ENCODE measurements around the gene CIDEB.

CIDEB gene

DNA sequence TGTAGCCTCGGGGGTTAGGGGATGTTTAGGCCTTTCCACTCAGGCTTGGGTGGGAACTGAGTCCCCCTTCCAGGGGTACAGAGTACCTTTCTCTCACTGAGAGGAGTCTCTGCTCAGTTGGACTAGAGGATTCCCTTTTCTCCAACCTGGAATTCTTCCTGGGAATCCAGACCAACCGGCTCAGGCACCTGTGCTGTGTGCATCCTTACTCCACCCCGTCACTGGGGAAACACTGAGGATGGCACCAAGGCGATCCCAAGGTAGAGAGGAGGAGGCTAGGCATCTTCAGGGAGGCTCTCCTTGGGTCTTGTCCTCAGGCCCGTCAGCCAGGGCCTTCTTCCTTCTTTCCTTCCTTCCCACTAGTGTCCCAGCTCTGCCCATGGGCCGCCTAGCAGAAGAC is 43.9 kb downstream of the CIDEB start:
- ATAC-seq (ENCODE audit: insufficient read depth, low read depth) (no peak), DNase-seq (no peak)
- Histone ChIP-seq H3K27me3 (ENCODE audit: insufficient read depth, low read length, poor library complexity) (no peaks in the 10 kb centered on the region), H3K9me3 (ENCODE audit: insufficient read depth, low read length, severe bottlenecking) (no peaks in the 10 kb centered on the region), H2AFZ (ENCODE audit: low read depth, low read length) (no peak overlapping the region), H3K4me2 (ENCODE audit: insufficient read depth, low read length) (no peak overlapping the region), H4K20me1 (ENCODE audit: insufficient read depth, low read length) (no peaks in the 10 kb centered on the region), H3K9ac (ENCODE audit: low read depth, low read length) (no peak overlapping the region), H3K36me3 (ENCODE audit: insufficient read depth, low read length) (peaks cover 14% of the 10 kb centered on the region; the same call in 1 of the 2 replicates), H3K79me2 (ENCODE audit: insufficient read depth, low read length) (no peaks in the 10 kb centered on the region), H3K4me3 (ENCODE audit: low read depth in 1 of 2, low read length in 2 of 2) (no peak overlapping the region), H3K27ac (ENCODE audit: low read length) (no peak overlapping the region), H3K4me1 (ENCODE audit: insufficient read depth, low read length) (no peaks in the 10 kb centered on the region)
- TF ChIP-seq EZH2 (IDR thresholded peaks at IDR 0.05; ENCODE audit: borderline replicate concordance, low read depth, low read length, severe bottlenecking): no peak
- TF ChIP-seq, protein P1, sequence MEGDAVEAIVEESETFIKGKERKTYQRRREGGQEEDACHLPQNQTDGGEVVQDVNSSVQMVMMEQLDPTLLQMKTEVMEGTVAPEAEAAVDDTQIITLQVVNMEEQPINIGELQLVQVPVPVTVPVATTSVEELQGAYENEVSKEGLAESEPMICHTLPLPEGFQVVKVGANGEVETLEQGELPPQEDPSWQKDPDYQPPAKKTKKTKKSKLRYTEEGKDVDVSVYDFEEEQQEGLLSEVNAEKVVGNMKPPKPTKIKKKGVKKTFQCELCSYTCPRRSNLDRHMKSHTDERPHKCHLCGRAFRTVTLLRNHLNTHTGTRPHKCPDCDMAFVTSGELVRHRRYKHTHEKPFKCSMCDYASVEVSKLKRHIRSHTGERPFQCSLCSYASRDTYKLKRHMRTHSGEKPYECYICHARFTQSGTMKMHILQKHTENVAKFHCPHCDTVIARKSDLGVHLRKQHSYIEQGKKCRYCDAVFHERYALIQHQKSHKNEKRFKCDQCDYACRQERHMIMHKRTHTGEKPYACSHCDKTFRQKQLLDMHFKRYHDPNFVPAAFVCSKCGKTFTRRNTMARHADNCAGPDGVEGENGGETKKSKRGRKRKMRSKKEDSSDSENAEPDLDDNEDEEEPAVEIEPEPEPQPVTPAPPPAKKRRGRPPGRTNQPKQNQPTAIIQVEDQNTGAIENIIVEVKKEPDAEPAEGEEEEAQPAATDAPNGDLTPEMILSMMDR (IDR thresholded peaks at IDR 0.05; ENCODE audit: borderline replicate concordance, extremely low read depth, low read length, poor library complexity, severe bottlenecking): no peak

DNA sequence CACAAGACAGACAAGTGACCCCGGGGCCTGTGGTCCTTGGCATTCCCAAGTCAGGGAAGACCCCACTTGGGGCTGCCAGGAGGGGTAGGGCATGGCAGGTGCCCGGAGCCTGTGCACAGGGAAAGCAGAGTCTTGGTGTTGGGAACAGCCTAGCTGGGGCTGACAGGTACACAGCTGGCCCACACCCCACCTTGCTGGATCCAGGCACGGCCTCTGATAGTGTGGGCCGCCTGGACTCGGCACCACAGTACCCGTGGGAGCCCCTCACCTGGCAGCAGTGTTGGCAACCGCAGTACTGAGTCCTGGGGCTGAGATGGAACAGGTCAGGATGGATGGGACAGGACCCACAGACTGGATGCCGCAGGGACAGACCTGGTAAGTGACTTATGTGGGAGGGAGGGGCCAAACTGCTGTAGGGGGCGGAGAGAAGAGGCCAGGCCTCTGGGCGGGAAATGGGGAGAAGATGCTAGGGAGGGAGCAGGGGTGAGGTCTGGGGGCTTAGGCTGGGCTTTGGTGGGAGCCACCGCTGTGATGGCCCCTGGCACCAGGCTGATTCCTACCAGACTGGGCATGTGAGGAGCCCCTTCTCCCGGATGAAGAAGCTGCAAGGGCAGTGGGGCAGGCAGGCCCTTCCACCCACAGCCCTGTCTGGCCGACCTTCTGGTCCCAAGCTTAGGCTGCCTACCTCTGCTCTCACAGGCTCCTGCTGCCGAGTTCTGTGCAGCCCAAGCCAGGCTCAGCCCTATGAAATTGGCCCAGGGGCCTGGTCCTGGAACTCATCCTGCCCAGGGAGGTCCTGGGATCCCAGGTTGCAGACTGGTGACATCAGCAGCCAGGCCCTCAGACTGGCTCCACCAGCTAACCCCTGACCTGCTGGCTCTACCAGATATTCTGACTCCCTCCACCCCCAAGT is 44.7 kb downstream of the CIDEB start, which contains the start of gene TGM1:
TGM1 (minus strand) TSS at position 357 of the 913 bp plus-strand sequence. CDS start 825 bp downstream, outside the sequence.
- no peak for DNase-seq

DNA sequence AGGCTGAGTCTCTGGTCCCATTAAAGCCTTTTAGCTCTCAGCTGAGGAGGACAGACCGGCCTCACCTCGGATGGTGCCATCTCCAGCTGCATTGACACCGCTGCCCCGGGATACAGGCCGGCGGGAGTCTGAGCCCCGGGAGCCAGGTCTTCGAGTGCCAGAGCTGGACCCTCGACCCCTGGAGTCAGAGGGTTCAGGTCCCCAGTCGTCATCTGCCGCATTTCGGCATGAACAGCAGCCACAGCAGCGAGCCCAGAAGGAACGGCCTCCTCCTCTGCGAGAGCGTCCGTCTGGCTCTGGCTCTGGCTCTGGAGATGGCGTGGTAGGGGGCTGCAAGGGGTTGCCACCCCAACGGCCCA is 45.8 kb downstream of the CIDEB start:
- no peak for TF ChIP-seq EZH2 (IDR thresholded peaks at IDR 0.05; ENCODE audit: borderline replicate concordance, low read depth, low read length, severe bottlenecking)
- TF ChIP-seq, protein P1 (IDR thresholded peaks at IDR 0.05; ENCODE audit: borderline replicate concordance, extremely low read depth, low read length, poor library complexity, severe bottlenecking): no peak

More for the DNA sequence above, 44.7 kb downstream of the CIDEB start, which contains the start of gene TGM1:
- no peak within 1 kb of the TSS for H3K4me2 ChIP-seq (ENCODE audit: insufficient read depth, low read length)
- H2AFZ ChIP-seq (ENCODE audit: low read depth, low read length): no peak within 1 kb of the TSS
- H3K79me2 ChIP-seq (ENCODE audit: insufficient read depth, low read length): no peaks in the 10 kb centered on the region
- H3K27me3 ChIP-seq (ENCODE audit: insufficient read depth, low read length, poor library complexity): no peaks in the 10 kb centered on the region
- TF ChIP-seq EZH2 (IDR thresholded peaks at IDR 0.05; ENCODE audit: borderline replicate concordance, low read depth, low read length, severe bottlenecking): no peak
- TF ChIP-seq, protein P1 (IDR thresholded peaks at IDR 0.05; ENCODE audit: borderline replicate concordance, extremely low read depth, low read length, poor library complexity, severe bottlenecking): no peak
- H3K36me3 ChIP-seq (ENCODE audit: insufficient read depth, low read length): peaks cover 14% of the 10 kb centered on the region; the same call in 1 of the 2 replicates
- no peak within 1 kb of the TSS for H3K4me3 ChIP-seq (ENCODE audit: low read depth in 1 of 2, low read length in 2 of 2)
- no peaks in the 10 kb centered on the region for H3K4me1 ChIP-seq (ENCODE audit: insufficient read depth, low read length)
- H3K9ac ChIP-seq (ENCODE audit: low read depth, low read length): no peak within 1 kb of the TSS
- no peak for ATAC-seq (ENCODE audit: insufficient read depth, low read depth)
- H3K27ac ChIP-seq (ENCODE audit: low read length): no peak within 1 kb of the TSS
- H3K9me3 ChIP-seq (ENCODE audit: insufficient read depth, low read length, severe bottlenecking): no peaks in the 10 kb centered on the region
- H4K20me1 ChIP-seq (ENCODE audit: insufficient read depth, low read length): no peaks in the 10 kb centered on the region

More for the DNA sequence above, 45.8 kb downstream of the CIDEB start:
- H3K36me3 ChIP-seq (ENCODE audit: insufficient read depth, low read length): peaks cover 8% of the 10 kb centered on the region; the same call in 1 of the 2 replicates
- ATAC-seq (ENCODE audit: insufficient read depth, low read depth) (no peak), DNase-seq (no peak)
- H3K9me3 ChIP-seq (ENCODE audit: insufficient read depth, low read length, severe bottlenecking): no peaks in the 10 kb centered on the region
- H3K27ac ChIP-seq (ENCODE audit: low read length): no peak overlapping the region
- no peak overlapping the region for H3K4me2 ChIP-seq (ENCODE audit: insufficient read depth, low read length)
- no peaks in the 10 kb centered on the region for H3K27me3 ChIP-seq (ENCODE audit: insufficient read depth, low read length, poor library complexity)
- no peaks in the 10 kb centered on the region for H3K4me1 ChIP-seq (ENCODE audit: insufficient read depth, low read length)
- no peaks in the 10 kb centered on the region for H4K20me1 ChIP-seq (ENCODE audit: insufficient read depth, low read length)
- H3K4me3 ChIP-seq (ENCODE audit: low read depth in 1 of 2, low read length in 2 of 2): no peak overlapping the region
- H3K9ac ChIP-seq (ENCODE audit: low read depth, low read length): no peak overlapping the region
- no peak overlapping the region for H2AFZ ChIP-seq (ENCODE audit: low read depth, low read length)
- H3K79me2 ChIP-seq (ENCODE audit: insufficient read depth, low read length): no peaks in the 10 kb centered on the region
